GM12801 (cell line): ENCODE measurements around the gene SLC1A7.

Experiments used
- TF ChIP-seq, protein P1 (sequence below): IDR thresholded peaks from one replicate; pipeline ENCODE4 v1.5.1; 2011; ENCODE audit warnings: control low read depth; ENCODE audit not compliant: insufficient read length; ENCODE audit errors: extremely low read depth

The SLC1A7 gene

DNA sequence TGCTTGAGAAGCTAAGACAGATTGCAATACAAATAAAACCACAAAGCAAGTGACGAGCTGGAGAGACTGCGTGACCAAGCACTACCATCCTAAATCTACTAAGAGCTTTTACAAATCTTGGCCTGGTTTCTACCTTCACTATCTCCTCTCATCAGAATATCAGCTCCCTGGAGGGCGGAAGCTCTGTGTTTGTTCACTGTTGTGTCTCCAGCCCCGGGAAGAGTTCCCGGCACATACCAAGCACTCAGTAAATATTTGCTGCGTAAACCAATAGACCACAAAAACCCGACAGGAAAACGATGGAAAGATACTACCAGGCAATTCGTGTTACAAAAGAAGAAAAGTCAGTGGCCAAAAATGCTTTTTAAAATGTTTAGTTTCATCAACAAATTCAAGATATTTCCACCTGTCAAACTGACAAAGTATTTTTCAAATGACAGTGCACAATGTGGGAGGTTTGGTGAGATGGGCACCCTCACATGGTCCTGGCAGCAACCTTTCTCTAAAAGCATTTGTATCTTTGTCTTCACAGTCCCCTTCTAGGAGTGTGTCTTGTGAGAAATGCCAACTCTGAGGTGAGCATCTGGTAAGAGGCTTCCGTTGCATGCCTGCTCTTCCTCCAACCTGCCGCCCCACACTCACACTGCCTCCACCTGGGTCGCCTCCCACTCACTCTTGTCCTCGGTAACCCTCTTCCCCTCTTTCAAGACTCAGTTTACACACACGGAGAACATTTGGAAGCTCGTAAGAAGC is 34.7 kb downstream of the SLC1A7 start:
- TF ChIP-seq, protein P1, sequence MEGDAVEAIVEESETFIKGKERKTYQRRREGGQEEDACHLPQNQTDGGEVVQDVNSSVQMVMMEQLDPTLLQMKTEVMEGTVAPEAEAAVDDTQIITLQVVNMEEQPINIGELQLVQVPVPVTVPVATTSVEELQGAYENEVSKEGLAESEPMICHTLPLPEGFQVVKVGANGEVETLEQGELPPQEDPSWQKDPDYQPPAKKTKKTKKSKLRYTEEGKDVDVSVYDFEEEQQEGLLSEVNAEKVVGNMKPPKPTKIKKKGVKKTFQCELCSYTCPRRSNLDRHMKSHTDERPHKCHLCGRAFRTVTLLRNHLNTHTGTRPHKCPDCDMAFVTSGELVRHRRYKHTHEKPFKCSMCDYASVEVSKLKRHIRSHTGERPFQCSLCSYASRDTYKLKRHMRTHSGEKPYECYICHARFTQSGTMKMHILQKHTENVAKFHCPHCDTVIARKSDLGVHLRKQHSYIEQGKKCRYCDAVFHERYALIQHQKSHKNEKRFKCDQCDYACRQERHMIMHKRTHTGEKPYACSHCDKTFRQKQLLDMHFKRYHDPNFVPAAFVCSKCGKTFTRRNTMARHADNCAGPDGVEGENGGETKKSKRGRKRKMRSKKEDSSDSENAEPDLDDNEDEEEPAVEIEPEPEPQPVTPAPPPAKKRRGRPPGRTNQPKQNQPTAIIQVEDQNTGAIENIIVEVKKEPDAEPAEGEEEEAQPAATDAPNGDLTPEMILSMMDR: no peak

GRCh38 chr1:53107090-53107489 is 35.3 kb downstream of the SLC1A7 start:
- TF ChIP-seq, protein P1: no peak

DNA sequence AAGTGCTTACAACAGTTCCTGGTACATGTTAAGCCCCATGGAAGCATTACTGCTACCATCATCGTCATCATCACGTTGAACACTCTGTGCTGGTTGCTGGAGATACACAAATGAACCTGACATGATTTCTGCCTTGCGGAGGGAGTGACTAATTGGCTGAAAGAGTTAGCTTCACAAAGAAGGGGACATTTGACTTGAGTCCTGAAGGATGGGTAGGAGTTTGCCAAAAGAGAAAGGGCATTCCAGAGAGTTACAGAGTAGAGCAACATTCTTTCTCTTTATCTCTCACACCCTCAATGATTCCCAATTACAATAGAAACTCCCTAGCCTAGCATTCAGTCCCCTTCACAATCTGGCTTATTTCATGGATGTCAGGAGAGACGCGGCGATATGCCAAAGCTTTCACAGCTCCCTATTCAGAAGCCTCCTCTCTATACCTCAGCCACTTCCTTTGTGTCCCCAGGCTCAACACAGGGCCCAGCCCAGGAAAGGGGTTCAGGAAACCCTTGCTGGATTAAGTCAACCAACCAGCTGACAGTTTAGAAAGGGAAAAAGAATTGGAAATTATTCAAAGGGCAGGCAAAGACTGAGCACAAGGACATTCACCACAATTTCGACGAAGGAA is 38.0 kb downstream of the SLC1A7 start:
- TF ChIP-seq, protein P1: no peak

- TF ChIP-seq, protein P1: no peak
Measured at GRCh38 chr1:53094533-53094919, 47.9 kb downstream of the SLC1A7 start.

- TF ChIP-seq, protein P1: no peak
Measured at GRCh38 chr1:53093778-53094532, 48.5 kb downstream of the SLC1A7 start.

GRCh38 chr1:53093451-53093754 is 49.0 kb downstream of the SLC1A7 start:
- TF ChIP-seq, protein P1: no peak

DNA sequence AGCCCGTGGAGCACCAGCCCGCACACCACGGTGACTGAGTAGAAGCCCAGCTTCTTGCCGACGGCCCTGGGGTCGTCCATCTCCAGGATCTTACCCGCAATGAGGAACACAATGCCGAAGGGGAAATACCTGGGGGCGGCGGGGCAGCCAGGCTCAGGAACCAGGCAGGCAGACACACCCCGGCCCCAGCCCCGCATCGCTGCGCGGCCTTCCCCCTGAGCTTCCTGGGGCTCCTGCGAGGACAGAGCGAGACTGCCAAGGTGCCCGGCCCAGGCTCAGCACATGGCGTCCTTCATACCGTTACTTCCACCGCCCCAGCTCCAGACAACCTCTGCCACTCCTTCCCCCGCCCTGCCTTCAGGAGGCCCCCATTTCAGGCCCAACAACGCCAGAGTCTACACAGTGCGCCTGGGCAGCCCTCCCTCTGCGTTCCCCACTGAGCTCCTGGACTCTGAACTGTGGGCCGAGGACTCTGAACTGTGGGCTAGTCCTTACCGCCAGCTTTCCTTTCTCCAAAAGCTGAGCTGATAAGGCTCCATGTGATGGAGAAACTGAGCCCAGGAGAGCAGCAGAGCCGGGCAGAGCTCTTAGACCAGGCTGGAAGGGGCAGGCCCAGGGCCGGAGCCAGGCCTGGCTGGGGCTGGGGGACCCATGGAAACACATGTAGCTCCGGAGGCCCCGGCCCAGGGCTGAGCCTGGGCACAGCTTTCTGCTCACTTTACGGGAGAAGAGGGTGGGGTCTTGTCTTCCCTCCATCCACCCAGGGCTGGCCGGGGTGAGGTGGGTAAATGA is 49.6 kb downstream of the SLC1A7 start:
- TF ChIP-seq, protein P1: no peak
